Brain pericyte (primary cell): Measurements from ENCODE around the gene FOXD4L1.
"Not testable (repeated sequence)": the region's sequence is repeated elsewhere in the genome, so short reads cannot be mapped to it uniquely, and the experiment has no call there.

ENCODE experiments used
- DNase-seq: peaks from one replicate; pipeline ENCODE4 v3.0.0-alpha.2; 2012; ENCODE audit warnings: low read depth, low spot score

FOXD4L1 gene

DNA sequence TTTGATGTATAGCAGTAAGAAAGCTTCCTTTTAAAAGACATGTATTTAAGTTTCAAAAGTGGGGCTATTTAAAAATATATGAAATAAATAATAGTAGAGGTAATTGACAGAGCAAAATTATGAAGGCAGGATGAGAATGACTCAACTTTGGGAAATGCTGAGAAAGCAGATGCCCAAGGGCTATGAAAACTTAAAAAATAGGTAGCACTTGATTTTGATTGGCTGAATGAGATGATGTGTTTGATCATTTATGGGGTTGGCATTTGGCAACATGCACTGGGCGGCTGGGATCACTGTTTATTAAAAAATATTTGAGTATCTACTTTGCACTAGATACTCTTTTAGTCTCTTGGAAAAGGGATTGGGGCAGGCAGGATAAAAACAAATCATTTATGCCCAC is 26.5 kb downstream of the FOXD4L1 start:
- not testable (repeated sequence) for DNase-seq

DNA sequence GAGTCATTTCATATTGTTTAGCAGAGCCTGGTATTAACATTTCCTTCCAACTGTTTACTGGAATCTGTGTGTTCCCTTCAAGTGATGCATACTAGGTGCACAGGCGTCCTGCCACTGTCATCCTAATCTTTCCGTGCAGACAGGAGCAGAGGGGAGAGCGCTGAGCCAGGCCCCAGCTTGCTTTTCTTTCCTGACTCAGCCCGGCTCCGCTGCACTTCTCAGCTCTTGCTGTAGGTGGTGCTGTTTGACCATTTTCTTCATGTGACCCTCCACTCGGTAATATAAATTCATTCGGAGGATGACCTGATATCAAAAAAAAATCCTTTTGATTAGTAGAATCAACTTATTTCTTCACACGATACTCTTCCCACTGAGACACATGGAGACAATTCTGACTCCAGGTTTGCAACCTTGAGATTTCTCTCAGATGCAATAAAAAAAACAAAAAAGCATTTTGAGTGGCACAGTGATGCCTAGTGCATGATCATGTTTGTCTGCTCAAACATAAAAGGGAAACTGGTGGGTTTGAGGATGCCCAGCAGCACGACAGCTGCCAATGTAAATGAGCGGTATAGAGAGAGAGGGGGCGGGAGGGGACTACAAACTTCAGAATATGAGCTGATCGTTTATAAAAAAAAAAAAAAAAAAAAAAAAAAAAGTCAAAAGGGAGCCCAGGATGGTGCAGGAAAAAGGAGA is 29.0 kb downstream of the FOXD4L1 start:
- not testable (repeated sequence) for DNase-seq

DNA sequence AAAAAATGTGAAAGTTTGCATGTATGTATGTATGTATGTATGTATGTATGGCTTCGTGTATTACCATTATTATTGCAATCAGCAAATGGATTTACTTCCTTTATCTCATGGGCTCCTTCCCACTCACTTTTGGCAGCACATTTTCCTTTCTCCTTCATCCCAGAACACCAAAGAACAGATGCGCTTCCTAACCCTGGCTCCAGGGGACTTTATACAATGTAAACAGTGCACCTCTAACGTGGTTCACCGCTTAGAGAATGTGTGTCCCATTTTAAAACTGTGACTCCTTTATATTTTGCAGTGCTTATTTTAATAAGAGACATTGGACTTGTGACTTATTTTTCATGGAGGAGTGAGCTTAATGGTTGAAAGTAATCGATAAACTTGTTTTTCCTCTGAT is 29.7 kb downstream of the FOXD4L1 start:
- DNase-seq: not testable (repeated sequence)

DNA sequence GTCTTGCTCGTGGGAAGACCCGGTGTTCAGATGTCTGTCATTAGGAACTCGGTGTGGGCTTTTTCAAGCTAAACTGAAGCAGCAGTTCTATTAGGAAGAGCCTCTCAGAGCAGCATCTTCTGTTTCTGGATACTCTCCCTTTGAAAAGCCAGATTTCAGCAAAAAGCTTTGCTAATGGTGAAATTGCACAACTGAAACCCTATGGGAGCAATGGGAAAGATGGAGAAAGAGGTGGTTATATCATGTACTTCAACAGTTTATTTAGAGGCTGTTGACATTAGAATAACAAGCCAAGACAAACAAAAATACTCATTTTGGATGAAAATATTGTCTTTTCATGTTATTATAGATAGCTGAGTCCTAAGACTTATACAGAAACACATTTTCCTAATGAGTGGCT is 30.4 kb downstream of the FOXD4L1 start:
- DNase-seq: not testable (repeated sequence)

DNA sequence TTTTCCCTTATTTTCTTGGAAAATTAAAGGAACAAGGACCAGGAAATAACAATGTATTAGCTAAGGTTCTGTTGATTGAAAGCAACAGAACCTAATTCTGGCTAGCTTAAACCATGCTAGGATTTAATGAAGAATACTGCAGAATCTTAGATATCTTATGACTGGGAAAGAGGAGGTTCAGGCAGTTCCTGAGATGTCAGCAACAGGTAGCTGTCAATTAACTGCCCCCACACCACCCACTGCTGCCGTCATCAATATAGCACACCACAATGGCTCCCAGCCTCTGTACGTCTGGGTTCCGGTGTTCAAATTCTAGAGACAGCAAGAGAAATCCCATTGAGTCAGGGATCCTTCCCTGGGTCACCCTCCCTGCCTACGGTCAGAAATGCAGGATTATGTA is 34.5 kb downstream of the FOXD4L1 start:
- DNase-seq: not testable (repeated sequence)

DNA sequence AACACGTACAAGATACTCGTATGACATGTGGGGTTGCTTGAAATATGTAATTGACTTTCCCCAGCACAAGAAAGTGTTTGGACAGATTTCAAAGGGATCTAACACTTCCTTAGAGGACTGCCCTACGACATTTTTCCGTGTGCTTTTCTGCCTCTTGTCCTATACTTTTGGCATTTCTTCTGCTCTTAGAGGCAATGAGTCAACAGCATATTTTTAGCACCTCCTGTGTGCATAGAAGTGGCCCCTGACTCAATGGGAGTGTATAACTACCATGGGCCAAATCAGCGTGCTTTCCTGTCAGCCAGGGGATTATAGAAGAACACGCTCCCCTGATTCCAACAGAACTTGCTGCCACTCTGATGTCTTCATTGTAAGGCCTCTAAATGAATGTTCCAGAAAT is 38.1 kb downstream of the FOXD4L1 start:
- DNase-seq: not testable (repeated sequence)

DNA sequence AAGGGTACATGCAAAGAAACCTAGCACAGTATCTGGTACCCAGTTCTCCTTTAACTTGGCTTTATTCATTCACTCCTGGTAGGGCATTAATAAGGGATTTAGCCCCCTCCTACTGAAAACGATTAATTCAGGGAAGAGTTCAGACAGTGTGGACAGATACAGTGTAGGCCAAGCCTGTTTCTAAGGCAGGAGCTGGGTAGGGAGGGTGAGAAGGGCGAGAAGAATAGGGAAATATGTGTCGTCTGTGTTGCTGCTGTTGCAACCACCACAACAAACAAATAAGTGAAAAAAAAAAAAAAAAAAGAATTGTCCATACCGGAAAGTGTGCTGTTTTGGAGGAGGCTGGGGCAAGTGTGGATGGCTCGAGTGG is 42.4 kb downstream of the FOXD4L1 start:
- DNase-seq: not testable (repeated sequence)

DNA sequence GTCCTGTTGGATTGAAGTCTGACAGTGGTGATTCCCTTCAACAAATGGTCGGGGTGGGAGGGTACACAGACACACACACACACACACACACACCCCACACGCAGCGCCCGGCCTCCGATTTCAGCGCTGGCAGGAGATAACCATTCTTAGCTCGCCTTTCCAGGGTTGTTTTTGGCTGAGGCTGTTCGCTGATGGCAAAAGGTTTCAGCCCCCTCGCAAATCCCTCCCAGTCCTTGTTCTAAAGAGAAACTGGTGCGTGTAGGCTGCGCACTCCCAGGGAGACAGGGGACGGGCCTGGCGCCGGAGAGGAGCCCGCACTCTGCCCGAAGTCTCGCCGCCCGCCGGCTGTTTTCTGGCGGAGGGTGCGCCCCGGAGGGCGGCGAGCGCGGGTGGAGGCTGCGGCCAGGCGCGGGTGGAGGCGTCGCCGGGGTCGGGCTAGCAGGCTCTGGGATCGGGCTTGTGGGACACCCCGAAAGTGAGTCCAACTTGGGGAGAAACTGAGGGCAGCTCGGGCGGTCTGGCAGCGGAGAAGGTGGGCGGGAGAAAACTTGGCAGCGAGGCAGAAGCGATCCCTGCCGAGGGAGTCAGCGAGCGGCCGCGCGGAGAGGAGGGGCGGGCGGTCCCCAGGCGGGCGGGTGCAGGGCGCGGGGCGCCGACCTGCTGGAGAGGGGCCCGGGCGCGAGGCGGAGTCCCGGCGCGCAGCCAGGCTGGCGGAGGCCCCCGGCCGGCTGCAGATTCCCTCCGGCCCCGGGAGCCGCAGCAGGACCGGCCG is 42.9 kb downstream of the FOXD4L1 start:
- not testable (repeated sequence) for DNase-seq

DNA sequence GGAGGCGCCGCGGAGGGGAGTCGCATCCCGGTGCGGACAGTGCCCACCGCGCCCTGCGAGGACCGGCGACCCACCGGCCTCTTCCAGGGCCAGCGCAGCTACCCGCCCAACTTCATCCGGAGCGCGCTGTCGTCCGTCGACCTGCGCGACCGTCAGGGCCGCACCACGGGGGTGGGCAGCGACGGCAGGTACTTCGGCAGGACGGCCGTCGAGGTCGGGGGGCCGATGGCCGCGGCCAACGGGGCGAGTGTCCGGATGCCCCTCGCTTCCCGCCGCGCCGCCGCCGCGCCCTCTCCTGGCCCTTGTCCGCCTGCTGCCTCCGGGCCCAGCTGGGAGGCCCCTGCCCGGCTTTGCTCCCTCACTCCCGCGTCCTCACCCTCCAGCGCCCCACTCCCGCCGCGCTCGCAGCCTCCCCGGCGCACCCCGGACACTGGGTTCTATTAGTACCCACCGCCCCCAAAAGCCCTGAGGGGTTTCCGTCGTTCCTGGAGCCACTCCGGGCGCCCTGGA is 43.6 kb downstream of the FOXD4L1 start:
- not testable (repeated sequence) for DNase-seq

DNA sequence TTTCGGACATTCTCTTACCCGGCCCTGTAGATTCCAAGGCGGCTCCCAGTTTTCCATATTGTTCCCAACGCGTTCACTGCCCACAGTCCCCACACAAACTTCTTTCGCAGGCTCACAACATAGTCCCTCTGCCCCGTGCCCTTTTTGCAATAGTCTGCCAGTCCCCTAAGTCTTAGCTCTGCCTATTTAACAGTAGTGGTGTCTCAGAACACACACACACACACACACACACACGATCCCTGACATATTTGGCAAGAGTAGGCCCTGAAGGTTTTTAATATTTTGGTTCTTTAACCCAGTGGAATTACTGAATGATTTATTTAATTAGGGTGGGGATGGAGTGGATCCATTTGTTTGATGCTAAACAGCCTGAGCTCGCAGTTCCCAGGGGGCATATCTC is 44.1 kb downstream of the FOXD4L1 start:
- not testable (repeated sequence) for DNase-seq
